Hepatocyte (in vitro differentiated cells): ENCODE measurements around the gene S100P.

Experiments
- CTCF ChIP-seq: fragments of 200-600 bp; sonication (generic); IDR thresholded peaks from 2 replicates; pipeline ENCODE4 v1.5.1; 2016; ENCODE audit warnings: antibody characterized with exemption, mild to moderate bottlenecking; ENCODE audit not compliant: poor library complexity
- EZH2 ChIP-seq: fragments of 200-600 bp; sonication (generic); IDR thresholded peaks from 2 replicates; pipeline ENCODE4 v1.6.1; 2016; ENCODE audit warnings: antibody characterized with exemption, mild to moderate bottlenecking, borderline replicate concordance

GRCh38 chr4:6697131-6697530, 3.5 kb downstream of the S100P start:
- no peak for TF ChIP-seq CTCF
- no peak for TF ChIP-seq EZH2
